ENCODE data around the gene TOM1L2. TPM values are rescaled to one million over a fixed set of nuclear protein-coding genes. Genes with fewer than 3 reads are reported as not detected.

The TOM1L2 gene
- total and polyA plus RNA-seq, 2 of the 4 experiments (the other 2 are of a cell fraction), result 34.4 to 51.7 TPM

- H3K4me1 ChIP-seq (ENCODE audit: control insufficient read depth, insufficient read depth, low read length), result peaks cover 10% of the 10 kb centered on the region
- H3K9me1 ChIP-seq (ENCODE audit: insufficient read depth, low read length), result peaks cover 18% of the 10 kb centered on the region
- no peaks in the 10 kb centered on the region for H3K9me3 ChIP-seq (ENCODE audit: control insufficient read depth, insufficient read depth, low read length)
- in situ Hi-C loops (cut with MboI; ENCODE audit: low sequenced_read_pairs) (loop anchor here (25.0 kb wide), 1 partner anchor 536 kb away; no protein-coding TSS in a partner anchor), dilution Hi-C loops (cut with HindIII; ENCODE audit: low sequenced_read_pairs, unreplicated experiment) (no loop called here), intact Hi-C loops (cut with micrococcal nuclease) (no loop called here)
- H3K27me3 ChIP-seq (ENCODE audit: control insufficient read depth, insufficient read depth, low read length), result no peaks in the 10 kb centered on the region
- no peak overlapping the region for H2AFZ ChIP-seq (replicated peaks; ENCODE audit: low read length, poor library complexity)
- H3K27ac ChIP-seq (ENCODE audit: insufficient read depth, low read length), result no peak overlapping the region
- no peak for TF ChIP-seq POLR2A (IDR thresholded peaks at IDR 0.05; ENCODE audit: low read depth, low read length)
- TF ChIP-seq, protein P1, sequence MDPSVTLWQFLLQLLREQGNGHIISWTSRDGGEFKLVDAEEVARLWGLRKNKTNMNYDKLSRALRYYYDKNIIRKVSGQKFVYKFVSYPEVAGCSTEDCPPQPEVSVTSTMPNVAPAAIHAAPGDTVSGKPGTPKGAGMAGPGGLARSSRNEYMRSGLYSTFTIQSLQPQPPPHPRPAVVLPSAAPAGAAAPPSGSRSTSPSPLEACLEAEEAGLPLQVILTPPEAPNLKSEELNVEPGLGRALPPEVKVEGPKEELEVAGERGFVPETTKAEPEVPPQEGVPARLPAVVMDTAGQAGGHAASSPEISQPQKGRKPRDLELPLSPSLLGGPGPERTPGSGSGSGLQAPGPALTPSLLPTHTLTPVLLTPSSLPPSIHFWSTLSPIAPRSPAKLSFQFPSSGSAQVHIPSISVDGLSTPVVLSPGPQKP (IDR thresholded peaks at IDR 0.05; ENCODE audit: borderline replicate concordance, low read depth, low read length), result no peak
- TF ChIP-seq CHD1 (IDR thresholded peaks at IDR 0.05; ENCODE audit: low read depth, low read length), result no peak
- TF ChIP-seq NFE2L2 (IDR thresholded peaks at IDR 0.05; ENCODE audit: low read depth, low read length), result no peak
- no peak for TF ChIP-seq MAZ (IDR thresholded peaks at IDR 0.05; ENCODE audit: borderline replicate concordance, low read depth, low read length)
- no peak for TF ChIP-seq CEBPB (IDR thresholded peaks at IDR 0.05; ENCODE audit: low read depth, low read length)
- TF ChIP-seq, protein P2, sequence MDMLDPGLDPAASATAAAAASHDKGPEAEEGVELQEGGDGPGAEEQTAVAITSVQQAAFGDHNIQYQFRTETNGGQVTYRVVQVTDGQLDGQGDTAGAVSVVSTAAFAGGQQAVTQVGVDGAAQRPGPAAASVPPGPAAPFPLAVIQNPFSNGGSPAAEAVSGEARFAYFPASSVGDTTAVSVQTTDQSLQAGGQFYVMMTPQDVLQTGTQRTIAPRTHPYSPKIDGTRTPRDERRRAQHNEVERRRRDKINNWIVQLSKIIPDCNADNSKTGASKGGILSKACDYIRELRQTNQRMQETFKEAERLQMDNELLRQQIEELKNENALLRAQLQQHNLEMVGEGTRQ (IDR thresholded peaks at IDR 0.05; ENCODE audit: low read depth, low read length), result no peak
- no peaks in the 10 kb centered on the region for H4K20me1 ChIP-seq (ENCODE audit: insufficient read depth, low read length)
- ATAC-seq (ENCODE audit: low read depth) (no peak), DNase-seq (no peak)
- WGBS, 2 experiments (ENCODE audit: extremely low coverage in 2 of 2, insufficient read length in 1 of 2), result no CpG with 5 or more reads among the region's 2 CpGs
- H2BK20ac ChIP-seq (ENCODE audit: low read depth, low read length), result no peak overlapping the region
- H4K91ac ChIP-seq (ENCODE audit: insufficient read depth, low read depth, low read length), result no peak overlapping the region
- H3K4me3 ChIP-seq (ENCODE audit: insufficient read depth, low read depth, low read length), result no peak overlapping the region
- no peak overlapping the region for H3K9ac ChIP-seq (ENCODE audit: low read depth, low read length)
- H3K14ac ChIP-seq (replicated peaks; ENCODE audit: low read depth, low read length), result no peak overlapping the region
- no peak overlapping the region for H3K18ac ChIP-seq (ENCODE audit: low read depth, low read length)
- no peak overlapping the region for H3K4ac ChIP-seq (ENCODE audit: low read depth, low read length)
- H2AK9ac ChIP-seq (replicated peaks; ENCODE audit: low read depth, low read length, poor library complexity), result no peak overlapping the region
- H3K79me1 ChIP-seq (ENCODE audit: low read depth in 1 of 2, low read length in 2 of 2), result peaks cover 7 to 30% of the 10 kb centered on the region in 2 experiments; a peak in 3 of 4 replicates
- H3K56ac ChIP-seq (ENCODE audit: extremely low read depth, insufficient read depth, low read length), result no peak overlapping the region
- no TSS peak for BruUV-seq (replicated peaks)
- POLR2A ChIA-PET (ENCODE audit: unreplicated experiment), result no interaction called here
- no peak overlapping the region for H3K23ac ChIP-seq (ENCODE audit: low read depth, low read length)
- H3K36me3 ChIP-seq (ENCODE audit: control insufficient read depth, insufficient read depth, low read length), result peaks cover 22% of the 10 kb centered on the region
- H2BK120ac ChIP-seq (ENCODE audit: low read depth, low read length), result no peak overlapping the region
- H2BK15ac ChIP-seq (ENCODE audit: low read depth, low read length), result no peak overlapping the region
- H4K5ac ChIP-seq (ENCODE audit: low read depth, low read length), result no peak overlapping the region
- no peak overlapping the region for H4K8ac ChIP-seq (ENCODE audit: low read depth in 2 of 2, low read length in 2 of 2)
- no peak overlapping the region for H2BK5ac ChIP-seq (ENCODE audit: low read depth, low read length, poor library complexity, severe bottlenecking)
- no peak overlapping the region for H2AK5ac ChIP-seq (ENCODE audit: low read depth, low read length)
- no peak overlapping the region for H3K4me2 ChIP-seq (ENCODE audit: low read depth, low read length)
- CTCF ChIA-PET, result interaction anchor here (1.2 to 1.7 kb wide), 2 partner anchors 19 to 20 kb away, joined by 3 to 4 read pairs; no protein-coding TSS in a partner anchor
These were observed 73.5 kb downstream of the TOM1L2 start for GRCh38 chr17:17898673-17899072.

All from IMR-90 (cell line).